A375 (cell line): ENCODE measurements around the gene TMOD3. TPM values are rescaled to one million over a fixed set of nuclear protein-coding genes. Genes with fewer than 3 reads are reported as not detected.

Source experiments
- small RNA-seq: library from RNA; depleted of rRNA; stranded (forward); fragments of <200 nt; gene quantifications from one replicate; pipeline ENCODE3, GENCODE V24; 2014
- total RNA-seq: library from RNA; depleted of rRNA; stranded (reverse); fragments of >200 nt; shearing (Covaris generic); gene quantifications from 2 replicates; pipeline ENCODE4 v1.2.3, GENCODE V29; 2014; rRNA removed

Gene TMOD3
- 35.2 and 44.1 TPM in 2 replicates for total RNA-seq

GRCh38 chr15:51829376-51830275 lies at the start of gene TMOD3:
Gene TMOD3, plus strand, starts transcription at chr15:51829653. Its CDS starts 33,232 bp downstream, at chr15:51862885.

Small RNA genes within 50 kb of the gene (small RNA-seq; reads per million reads assigned to genes)
- gene AC090971.5, result not detected
- not detected for gene RF00017
- gene RF00019, result not detected
- not detected for gene RNU6-90P

Other genes with a start within 250 kb of the TMOD3 start
- 12.4 and 12.6 TPM in 2 replicates for gene DMXL2, start 206.9 kb upstream of the TMOD3 start, total RNA-seq
- gene SCG3, start 148.2 kb upstream of the TMOD3 start, total RNA-seq, result not detected in 2 replicates
- gene LYSMD2, start 92.0 kb upstream of the TMOD3 start, total RNA-seq, result 5.1 and 6.9 TPM in 2 replicates
- gene TMOD2, start 78.1 kb upstream of the TMOD3 start, total RNA-seq, result 3.0 and 4.3 TPM in 2 replicates
- 44.9 and 46.8 TPM in 2 replicates for gene LEO1, start 142.1 kb downstream of the TMOD3 start, total RNA-seq
- gene MAPK6, start 189.6 kb downstream of the TMOD3 start, total RNA-seq, result 39.8 and 45.4 TPM in 2 replicates